ENCODE data around the gene APOB.

GRCh38 chr2:20999906-21000645, 43.8 kb downstream of the APOB start:
- TF ChIP-seq CTCF (IDR thresholded peaks at IDR 0.05) = no peak
- no peak for TF ChIP-seq POLR2A (IDR thresholded peaks at IDR 0.05)
